Measurements from ENCODE around the gene RUVBL1. TPM values are rescaled to one million over a fixed set of nuclear protein-coding genes. Genes with fewer than 3 reads are reported as not detected.
A peak's percentile ranks its signal among the peaks of the same experiment; 100 is the strongest.

The RUVBL1 gene
- total RNA-seq, 1 experiment from 2014 or later = 94.9 TPM

- Histone ChIP-seq H3K9me3 (ENCODE audit: low read length) (no peaks in the 10 kb centered on the region), H3K36me3 (ENCODE audit: low read depth, low read length) (peaks cover 8% of the 10 kb centered on the region; the same call in 1 of the 2 replicates), H3K79me2 (ENCODE audit: low read length) (no peaks in the 10 kb centered on the region), H3K9ac (ENCODE audit: low read length) (no peak overlapping the region), H3K27me3 (ENCODE audit: low read length) (no peaks in the 10 kb centered on the region), H3K9me2 (replicated peaks; ENCODE audit: low read length) (no peaks in the 10 kb centered on the region), H4K20me1 (ENCODE audit: low read length) (no peaks in the 10 kb centered on the region), H3K27ac (ENCODE audit: low read length) (no peak overlapping the region), H3K4me2 (ENCODE audit: low read length) (no peak overlapping the region), H3K4me3 (ENCODE audit: low read length) (no peak overlapping the region), H3F3A (ENCODE audit: low read length, unreplicated experiment) (no peaks in the 10 kb centered on the region), H2AFZ (ENCODE audit: low read length) (no peak overlapping the region), H3K4me1 (ENCODE audit: insufficient read depth, low read length) (peaks cover 13% of the 10 kb centered on the region)
- ChIA-PET POLR2A (ENCODE audit: unreplicated experiment) (no interaction called here), CTCF (no interaction called here)
- intact Hi-C loops (cut with micrococcal nuclease) = no loop called here
- TF ChIP-seq EZH2 (IDR thresholded peaks at IDR 0.05; ENCODE audit: low read length, unreplicated experiment) (no peak), CTCF (conservative IDR thresholded peaks at IDR 0.05; ENCODE audit: low read depth, low read length) (no peak), EZH2phosphoT487 (IDR thresholded peaks at IDR 0.05; ENCODE audit: borderline replicate concordance, low read length) (no peak)
- DNase-seq (no peak), ATAC-seq (peak; percentile 59)
- no TSS peak for BruUV-seq (replicated peaks)
Measured at GRCh38 chr3:128084675-128085021, 39.0 kb downstream of the RUVBL1 start.

GRCh38 chr3:128083980-128084674 lies 39.5 kb downstream of the RUVBL1 start:
- Histone ChIP-seq H3K27me3 (ENCODE audit: low read length) (no peaks in the 10 kb centered on the region), H3K4me3 (ENCODE audit: low read length) (no peak overlapping the region), H3K4me1 (ENCODE audit: insufficient read depth, low read length) (peaks cover 13% of the 10 kb centered on the region), H3K9me3 (ENCODE audit: low read length) (no peaks in the 10 kb centered on the region), H4K20me1 (ENCODE audit: low read length) (no peaks in the 10 kb centered on the region), H3K9ac (ENCODE audit: low read length) (no peak overlapping the region), H3K79me2 (ENCODE audit: low read length) (no peaks in the 10 kb centered on the region), H3K27ac (ENCODE audit: low read length) (no peak overlapping the region), H2AFZ (ENCODE audit: low read length) (no peak overlapping the region), H3K36me3 (ENCODE audit: low read depth, low read length) (peaks cover 8% of the 10 kb centered on the region; the same call in 1 of the 2 replicates), H3K4me2 (ENCODE audit: low read length) (no peak overlapping the region), H3K9me2 (replicated peaks; ENCODE audit: low read length) (no peaks in the 10 kb centered on the region), H3F3A (ENCODE audit: low read length, unreplicated experiment) (no peaks in the 10 kb centered on the region)
- TF ChIP-seq EZH2 (IDR thresholded peaks at IDR 0.05; ENCODE audit: low read length, unreplicated experiment) = no peak
- no peak for ATAC-seq
- DNase-seq = no peak
- CTCF ChIA-PET = no interaction called here
- no TSS peak for BruUV-seq (replicated peaks)
- intact Hi-C loops (cut with micrococcal nuclease) = no loop called here
- POLR2A ChIA-PET (ENCODE audit: unreplicated experiment) = no interaction called here

- H4K20me1 ChIP-seq (ENCODE audit: low read length) = no peaks in the 10 kb centered on the region
- H3K9me3 ChIP-seq (ENCODE audit: low read length) = no peaks in the 10 kb centered on the region
- CTCF ChIA-PET = no interaction called here
- POLR2A ChIA-PET (ENCODE audit: unreplicated experiment) = no interaction called here
- H3K4me3 ChIP-seq (ENCODE audit: low read length) = no peak overlapping the region
- no peak overlapping the region for H2AFZ ChIP-seq (ENCODE audit: low read length)
- intact Hi-C loops (cut with micrococcal nuclease) = no loop called here
- peaks cover 8% of the 10 kb centered on the region; the same call in 1 of the 2 replicates for H3K36me3 ChIP-seq (ENCODE audit: low read depth, low read length)
- H3F3A ChIP-seq (ENCODE audit: low read length, unreplicated experiment) = no peaks in the 10 kb centered on the region
- DNase-seq (no peak), ATAC-seq (no peak)
- no TSS peak for BruUV-seq (replicated peaks)
- H3K27ac ChIP-seq (ENCODE audit: low read length) = no peak overlapping the region
- no peak overlapping the region for H3K9ac ChIP-seq (ENCODE audit: low read length)
- H3K79me2 ChIP-seq (ENCODE audit: low read length) = no peaks in the 10 kb centered on the region
- peaks cover 13% of the 10 kb centered on the region for H3K4me1 ChIP-seq (ENCODE audit: insufficient read depth, low read length)
- H3K27me3 ChIP-seq (ENCODE audit: low read length) = no peaks in the 10 kb centered on the region
- no peaks in the 10 kb centered on the region for H3K9me2 ChIP-seq (replicated peaks; ENCODE audit: low read length)
- TF ChIP-seq EZH2 (IDR thresholded peaks at IDR 0.05; ENCODE audit: low read length, unreplicated experiment) (no peak), CTCF (conservative IDR thresholded peaks at IDR 0.05; ENCODE audit: low read depth, low read length) (no peak), EZH2phosphoT487 (IDR thresholded peaks at IDR 0.05; ENCODE audit: borderline replicate concordance, low read length) (no peak)
- H3K4me2 ChIP-seq (ENCODE audit: low read length) = no peak overlapping the region
Measured at GRCh38 chr3:128083396-128083795, 40.2 kb downstream of the RUVBL1 start.

All from PC-3 (cell line).